ENCODE measurements around the gene LHX6.

LHX6 gene

GRCh38 chr9:122216138-122216797, 12.5 kb downstream of the LHX6 start:
- DNase-seq (ENCODE audit: low read depth in 3 of 3), result no peak

GRCh38 chr9:122215663-122216062, 13.1 kb downstream of the LHX6 start:
- DNase-seq (ENCODE audit: low read depth in 3 of 3), result no peak

- no peak for DNase-seq (ENCODE audit: low read depth in 3 of 3)
Measured at GRCh38 chr9:122214507-122214906, 14.2 kb downstream of the LHX6 start.

- peak; percentile 20 to 29 (median 23) for DNase-seq (ENCODE audit: low read depth in 3 of 3)
Measured at GRCh38 chr9:122213589-122214413, 15.0 kb downstream of the LHX6 start.

GRCh38 chr9:122213102-122213588, 15.6 kb downstream of the LHX6 start:
- DNase-seq (ENCODE audit: low read depth in 3 of 3), result no peak

GRCh38 chr9:122212473-122213004, 16.2 kb downstream of the LHX6 start:
- DNase-seq (ENCODE audit: low read depth in 3 of 3), result no peak

GRCh38 chr9:122209451-122209850, 19.3 kb downstream of the LHX6 start:
- DNase-seq (ENCODE audit: low read depth in 3 of 3), result no peak

- no peak for DNase-seq (ENCODE audit: low read depth in 3 of 3)
Measured at GRCh38 chr9:122207096-122207495, 21.7 kb downstream of the LHX6 start.

- DNase-seq (ENCODE audit: low read depth in 3 of 3), result no peak
Measured at GRCh38 chr9:122206118-122207046, 22.4 kb downstream of the LHX6 start.

- DNase-seq (ENCODE audit: low read depth in 3 of 3), result no peak
Measured at GRCh38 chr9:122205176-122205575, 23.6 kb downstream of the LHX6 start.

GRCh38 chr9:122204491-122204890, 24.3 kb downstream of the LHX6 start:
- DNase-seq (ENCODE audit: low read depth in 3 of 3), result no peak

- no peak for DNase-seq (ENCODE audit: low read depth in 3 of 3)
Measured at GRCh38 chr9:122204055-122204454, 24.7 kb downstream of the LHX6 start.

GRCh38 chr9:122202111-122202510, 26.6 kb downstream of the LHX6 start:
- DNase-seq (ENCODE audit: low read depth in 3 of 3), result no peak

- no peak for DNase-seq (ENCODE audit: low read depth in 3 of 3)
Measured at GRCh38 chr9:122201641-122202040, 27.1 kb downstream of the LHX6 start.

GRCh38 chr9:122200960-122201595, 27.7 kb downstream of the LHX6 start:
- DNase-seq (ENCODE audit: low read depth in 3 of 3), result no peak

- DNase-seq (ENCODE audit: low read depth in 3 of 3), result no peak
Measured at GRCh38 chr9:122197882-122198281, 30.9 kb downstream of the LHX6 start.

- DNase-seq (ENCODE audit: low read depth in 3 of 3), result no peak
Measured at GRCh38 chr9:122197426-122197825, 31.3 kb downstream of the LHX6 start.

GRCh38 chr9:122195875-122196274, 32.9 kb downstream of the LHX6 start:
- DNase-seq (ENCODE audit: low read depth in 3 of 3), result no peak

GRCh38 chr9:122193651-122194050, 35.1 kb downstream of the LHX6 start:
- DNase-seq (ENCODE audit: low read depth in 3 of 3), result no peak

- no peak for DNase-seq (ENCODE audit: low read depth in 3 of 3)
Measured at GRCh38 chr9:122192914-122193525, 35.7 kb downstream of the LHX6 start.
